ENCODE measurements around the gene MYCL.

- no peak for TF ChIP-seq REST (IDR thresholded peaks at IDR 0.05; ENCODE audit: insufficient read depth in 1 of 2, low read depth in 2 of 2, low read length in 1 of 2)
- TF ChIP-seq CTCF (IDR thresholded peaks at IDR 0.05) = no peak
These were observed 36.0 kb downstream of the MYCL start for GRCh38 chr1:39865762-39866161.

Measured in Panc1 (cell line).